ENCODE results near the gene ATRNL1. TPM values are rescaled to one million over a fixed set of nuclear protein-coding genes. Genes with fewer than 3 reads are reported as not detected.

ATRNL1 gene
- total RNA-seq, 1 experiment from 2014 or later: 1.3 TPM

GRCh38 chr10:115278294-115278693 lies 185.1 kb downstream of the ATRNL1 start:
- Histone ChIP-seq H3K4me2 (ENCODE audit: low read length) (no peak overlapping the region), H3K4me3 (replicated peaks in 1 of 2; ENCODE audit: low read depth in 1 of 2, low read length in 2 of 2) (no peak overlapping the region), H3K36me3 (ENCODE audit: control insufficient read depth in 1 of 2, insufficient read depth in 2 of 2, low read length in 2 of 2) (no peaks in the 10 kb centered on the region; a peak in 1 of 4 replicates), H4K20me1 (ENCODE audit: insufficient read depth) (no peaks in the 10 kb centered on the region), H3K9ac (ENCODE audit: low read length) (no peak overlapping the region), H2AFZ (ENCODE audit: low read depth, low read length, poor library complexity, severe bottlenecking) (peak overlapping the region; percentile 26), H3K27me3 (ENCODE audit: insufficient read depth, low read length) (no peaks in the 10 kb centered on the region), H3K9me2 (ENCODE audit: insufficient read depth) (no peaks in the 10 kb centered on the region), H3K9me3 (ENCODE audit: control insufficient read depth in 1 of 2, insufficient read depth in 1 of 2, low read depth in 1 of 2, low read length in 2 of 2) (no peaks in the 10 kb centered on the region), H3K27ac (ENCODE audit: low read depth, low read length) (no peak overlapping the region), H3K4me1 (ENCODE audit: control insufficient read depth in 1 of 2, insufficient read depth in 2 of 2, low read length in 2 of 2) (no peaks in the 10 kb centered on the region), H3K79me2 (ENCODE audit: insufficient read depth, low read length) (no peaks in the 10 kb centered on the region)
- intact Hi-C loops (cut with micrococcal nuclease): no loop called here
- ATAC-seq (no peak), DNase-seq (ENCODE audit: low read depth, low spot score) (no peak)
- POLR2A ChIA-PET: no interaction called here
- TF ChIP-seq SIN3A (IDR thresholded peaks at IDR 0.05; ENCODE audit: low read depth) (no peak), MAX (IDR thresholded peaks at IDR 0.05) (no peak), SRF (IDR thresholded peaks at IDR 0.05; ENCODE audit: low read depth) (peak; percentile 90)
- RAD21 ChIA-PET (ENCODE audit: low non-redundant PET in 1 of 2, low total read pairs in 2 of 2, uncharacterized antibody in 2 of 2, unreplicated experiment in 2 of 2): no interaction called here
- no TSS peak for BruUV-seq (replicated peaks)
- CTCF ChIA-PET: no interaction called here

- no peaks in the 10 kb centered on the region for H4K20me1 ChIP-seq (ENCODE audit: insufficient read depth)
- no peak overlapping the region for H3K4me3 ChIP-seq (replicated peaks in 1 of 2; ENCODE audit: low read depth in 1 of 2, low read length in 2 of 2)
- TF ChIP-seq ZBTB33 (IDR thresholded peaks at IDR 0.05; ENCODE audit: extremely low read depth, insufficient replicate concordance, low read length) (no peak), SP1 (IDR thresholded peaks at IDR 0.05; ENCODE audit: low read depth) (no peak), RAD21 (IDR thresholded peaks at IDR 0.05; ENCODE audit: low read depth) (no peak), SIN3A (IDR thresholded peaks at IDR 0.05; ENCODE audit: low read depth) (no peak), POLR2A (IDR thresholded peaks at IDR 0.05; ENCODE audit: borderline replicate concordance, extremely low read depth, insufficient read depth, insufficient read length) (no peak), ZNF274 (IDR thresholded peaks at IDR 0.05; ENCODE audit: low read depth, low read length) (no peak), POLR2AphosphoS5 (IDR thresholded peaks at IDR 0.05; ENCODE audit: low read depth, low read length) (no peak), TCF7L2 (IDR thresholded peaks at IDR 0.05; ENCODE audit: borderline replicate concordance, extremely low read depth, insufficient read depth, insufficient read length) (no peak), EZH2phosphoT487 (IDR thresholded peaks at IDR 0.05; ENCODE audit: borderline replicate concordance) (no peak), CBX3 (IDR thresholded peaks at IDR 0.05; ENCODE audit: low read depth) (no peak), MAX (IDR thresholded peaks at IDR 0.05) (no peak)
- no peak overlapping the region for H3K9ac ChIP-seq (ENCODE audit: low read length)
- H3K27me3 ChIP-seq (ENCODE audit: insufficient read depth, low read length): no peaks in the 10 kb centered on the region
- no peak overlapping the region for H2AFZ ChIP-seq (ENCODE audit: low read depth, low read length, poor library complexity, severe bottlenecking)
- H3K9me2 ChIP-seq (ENCODE audit: insufficient read depth): no peaks in the 10 kb centered on the region
- no peaks in the 10 kb centered on the region for H3K79me2 ChIP-seq (ENCODE audit: insufficient read depth, low read length)
- ChIA-PET CTCF (no interaction called here), RAD21 (ENCODE audit: low non-redundant PET in 1 of 2, low total read pairs in 2 of 2, uncharacterized antibody in 2 of 2, unreplicated experiment in 2 of 2) (no interaction called here), POLR2A (no interaction called here)
- H3K27ac ChIP-seq (ENCODE audit: low read depth, low read length): no peak overlapping the region
- no TSS peak for BruUV-seq (replicated peaks)
- no peak overlapping the region for H3K4me2 ChIP-seq (ENCODE audit: low read length)
- DNase-seq (ENCODE audit: low read depth, low spot score) (no peak), ATAC-seq (no peak)
- no peaks in the 10 kb centered on the region for H3K36me3 ChIP-seq (ENCODE audit: control insufficient read depth in 1 of 2, insufficient read depth in 2 of 2, low read length in 2 of 2)
- H3K9me3 ChIP-seq (ENCODE audit: control insufficient read depth in 1 of 2, insufficient read depth in 1 of 2, low read depth in 1 of 2, low read length in 2 of 2): no peaks in the 10 kb centered on the region
- intact Hi-C loops (cut with micrococcal nuclease): no loop called here
- no peaks in the 10 kb centered on the region for H3K4me1 ChIP-seq (ENCODE audit: control insufficient read depth in 1 of 2, insufficient read depth in 2 of 2, low read length in 2 of 2)
These were observed 202.1 kb downstream of the ATRNL1 start for GRCh38 chr10:115295213-115295805.
